Mesendoderm (in vitro differentiated cells): Measurements from ENCODE around the gene CEP20.

Source experiments
- DNase-seq: peaks from one replicate; pipeline ENCODE4 v3.0.0; 2013
- H2AK5ac ChIP-seq: 2 replicates; pipeline ENCODE4 v1.6.1; 2013; ENCODE audit warnings: low read length, inconsistent platforms
- H2BK120ac ChIP-seq: 2 replicates; pipeline ENCODE4 v1.6.1; 2013; ENCODE audit warnings: low read depth, mild to moderate bottlenecking, low read length, moderate library complexity, mixed read lengths
- H2BK15ac ChIP-seq: replicated peaks from 2 replicates; pipeline ENCODE4 v1.6.1; 2013; ENCODE audit warnings: low read depth, mild to moderate bottlenecking, moderate library complexity
- H2BK5ac ChIP-seq: 2 replicates; pipeline ENCODE4 v1.6.1; 2013; ENCODE audit warnings: low read length, inconsistent platforms
- H3K18ac ChIP-seq: 2 replicates; pipeline ENCODE4 v1.6.1; 2013; ENCODE audit warnings: mild to moderate bottlenecking, low read length, mixed read lengths
- H3K23ac ChIP-seq: one replicate; pipeline ENCODE4 v1.6.1; 2013; ENCODE audit warnings: low read length
- H3K27ac ChIP-seq: 2 replicates; pipeline ENCODE4 v1.5.1; 2013; ENCODE audit warnings: low read depth, mild to moderate bottlenecking, inconsistent platforms, low read length, moderate library complexity
- H3K27me3 ChIP-seq: 2 replicates; pipeline ENCODE4 v1.6.1; 2013; ENCODE audit warnings: low read length, control low read depth, mild to moderate bottlenecking, inconsistent platforms; ENCODE audit not compliant: insufficient read depth, poor library complexity
- H3K36me3 ChIP-seq: 2 replicates; pipeline ENCODE4 v1.6.1; 2013; ENCODE audit warnings: low read length, inconsistent platforms; ENCODE audit not compliant: control insufficient read depth, insufficient read depth
- H3K4ac ChIP-seq: one replicate; pipeline ENCODE4 v1.6.1; 2013; ENCODE audit warnings: low read depth, mild to moderate bottlenecking, low read length, moderate library complexity
- H3K4me1 ChIP-seq: 2 replicates; pipeline ENCODE4 v1.6.1; 2013; ENCODE audit warnings: low read depth, low read length, inconsistent platforms; ENCODE audit not compliant: control insufficient read depth
- H3K4me2 ChIP-seq: 2 replicates; pipeline ENCODE4 v1.6.1; 2013; ENCODE audit warnings: low read length
- H3K4me3 ChIP-seq: 2 replicates; pipeline ENCODE4 v1.5.1; 2013; ENCODE audit warnings: mild to moderate bottlenecking, low read length
- H3K56ac ChIP-seq: one replicate; pipeline ENCODE4 v1.6.1; 2013; ENCODE audit warnings: low read length
- H3K79me1 ChIP-seq: 2 replicates; pipeline ENCODE4 v1.6.1; 2013; ENCODE audit warnings: low read length, inconsistent platforms
- H3K79me2 ChIP-seq: 2 replicates; pipeline ENCODE4 v1.6.1; 2013; ENCODE audit warnings: mild to moderate bottlenecking, low read length; ENCODE audit not compliant: control insufficient read depth, insufficient read depth
- H3K9ac ChIP-seq: 2 replicates; pipeline ENCODE4 v1.6.1; 2013; ENCODE audit warnings: low read length, inconsistent platforms
- H4K5ac ChIP-seq: one replicate; pipeline ENCODE4 v1.6.1; 2013; ENCODE audit warnings: low read length
- H4K8ac ChIP-seq: one replicate; pipeline ENCODE4 v1.6.1; 2013; ENCODE audit warnings: low read depth, mild to moderate bottlenecking, control low read depth, low read length, moderate library complexity
- WGBS: extraction: QIAGEN DNeasy Blood & Tissue Kit; methylation state at CpG from one replicate; pipeline ENCODE4 v1.1.7; 2013; ENCODE audit warnings: low lambda C conversion rate, missing lambda C conversion rate; ENCODE audit not compliant: insufficient coverage; ENCODE audit errors: extremely low coverage; 5-methylcytosine and 5-hydroxymethylcytosine counted together

Gene CEP20

GRCh38 chr16:15856901-15857698, 31.3 kb downstream of the CEP20 start, which contains the start of gene MYH11:
Gene MYH11 (minus strand): TSS chr16:15857028. CDS start chr16:15838252, 18,776 bp downstream.
- H3K4me1 ChIP-seq: no peaks in the 10 kb centered on the region
- no peak within 1 kb of the TSS for H3K27ac ChIP-seq
- no peak within 1 kb of the TSS for H4K5ac ChIP-seq
- peak within 1 kb of the TSS; percentile 11 for H3K4me3 ChIP-seq
- peak within 1 kb of the TSS; percentile 16 for H3K9ac ChIP-seq
- no CpG with 5 or more reads among the region's 49 CpGs for WGBS
- H3K18ac ChIP-seq: no peak within 1 kb of the TSS
- H3K27me3 ChIP-seq: peaks cover 19% of the 10 kb centered on the region
- H3K4ac ChIP-seq: no peak within 1 kb of the TSS
- H3K56ac ChIP-seq: peak within 1 kb of the TSS; percentile 78
- no peak within 1 kb of the TSS for H2BK15ac ChIP-seq
- H3K23ac ChIP-seq: peak within 1 kb of the TSS; percentile 19
- H3K79me2 ChIP-seq: no peaks in the 10 kb centered on the region
- H4K8ac ChIP-seq: no peak within 1 kb of the TSS
- H2BK5ac ChIP-seq: no peak within 1 kb of the TSS
- H3K4me2 ChIP-seq: peak within 1 kb of the TSS; percentile 35
- DNase-seq: peak; percentile 53
- no peak within 1 kb of the TSS for H2BK120ac ChIP-seq
- H3K36me3 ChIP-seq: no peaks in the 10 kb centered on the region
- no peak within 1 kb of the TSS for H2AK5ac ChIP-seq
- no peaks in the 10 kb centered on the region for H3K79me1 ChIP-seq

GRCh38 chr16:15856182-15856581, 32.2 kb downstream of the CEP20 start:
- Histone ChIP-seq H3K56ac (no peak overlapping the region), H3K9ac (no peak overlapping the region), H3K27ac (no peak overlapping the region), H2BK120ac (no peak overlapping the region), H4K5ac (no peak overlapping the region), H4K8ac (no peak overlapping the region), H3K4me1 (no peaks in the 10 kb centered on the region), H2BK5ac (no peak overlapping the region), H2AK5ac (no peak overlapping the region), H3K79me2 (no peaks in the 10 kb centered on the region), H3K18ac (no peak overlapping the region), H3K4me2 (no peak overlapping the region), H3K4ac (no peak overlapping the region), H3K36me3 (no peaks in the 10 kb centered on the region), H3K4me3 (no peak overlapping the region), H3K27me3 (peaks cover 19% of the 10 kb centered on the region), H2BK15ac (no peak overlapping the region), H3K79me1 (no peaks in the 10 kb centered on the region), H3K23ac (no peak overlapping the region)
- no peak for DNase-seq
- no CpG with 5 or more reads among the region's 2 CpGs for WGBS

- DNase-seq: no peak
- no peak overlapping the region for H2AK5ac ChIP-seq
- H3K4me1 ChIP-seq: no peaks in the 10 kb centered on the region
- no peak overlapping the region for H3K4ac ChIP-seq
- no peak overlapping the region for H4K8ac ChIP-seq
- H2BK120ac ChIP-seq: no peak overlapping the region
- H3K79me2 ChIP-seq: no peaks in the 10 kb centered on the region
- WGBS: 100% methylated on average over 2 of the region's 5 CpGs
- no peak overlapping the region for H3K23ac ChIP-seq
- no peak overlapping the region for H3K18ac ChIP-seq
- no peak overlapping the region for H3K4me2 ChIP-seq
- no peak overlapping the region for H3K4me3 ChIP-seq
- H2BK5ac ChIP-seq: no peak overlapping the region
- H3K9ac ChIP-seq: no peak overlapping the region
- no peak overlapping the region for H2BK15ac ChIP-seq
- no peak overlapping the region for H3K56ac ChIP-seq
- no peaks in the 10 kb centered on the region for H3K36me3 ChIP-seq
- no peaks in the 10 kb centered on the region for H3K79me1 ChIP-seq
- peaks cover 19% of the 10 kb centered on the region for H3K27me3 ChIP-seq
- no peak overlapping the region for H3K27ac ChIP-seq
- no peak overlapping the region for H4K5ac ChIP-seq
These were observed 32.7 kb downstream of the CEP20 start for GRCh38 chr16:15855704-15856003.

DNA sequence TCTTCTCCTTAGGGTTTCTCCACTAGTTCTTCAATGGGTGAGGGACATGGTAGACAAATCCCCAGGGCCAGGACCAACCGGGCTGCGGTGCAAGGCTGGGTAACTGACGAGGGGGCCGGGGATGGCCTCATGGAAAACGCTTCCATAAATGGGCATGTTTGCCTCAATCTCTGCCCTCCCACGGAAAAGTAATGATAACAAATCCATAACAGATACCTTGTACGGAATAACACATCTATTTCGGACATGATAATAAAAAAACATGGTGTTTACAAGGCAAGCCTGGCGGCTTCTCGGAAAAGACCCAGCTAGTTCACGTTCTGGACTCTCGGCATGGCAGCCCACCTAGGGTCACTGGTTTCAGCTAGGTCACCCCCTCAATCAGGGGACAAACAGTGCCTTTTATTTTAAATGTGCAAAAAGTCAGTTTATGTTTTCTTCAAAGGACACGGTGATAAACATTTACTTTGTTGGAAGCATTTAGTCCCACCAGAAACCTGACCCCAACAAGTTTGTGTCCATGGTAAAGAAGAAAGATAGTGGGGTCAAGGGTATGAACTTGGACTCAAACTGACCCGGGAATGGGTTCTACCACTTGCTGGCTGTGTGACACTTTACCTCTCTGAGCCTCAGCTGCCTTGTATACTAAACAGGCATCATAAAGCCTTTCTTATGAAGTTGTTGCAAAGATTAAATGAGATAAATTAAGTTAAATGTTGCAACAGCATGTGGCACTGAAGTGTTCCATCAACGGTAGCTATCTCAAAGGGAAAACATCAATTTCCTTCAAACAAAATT, 33.3 kb downstream of the CEP20 start:
- Histone ChIP-seq H3K4me2 (no peak overlapping the region), H3K4me3 (no peak overlapping the region), H3K9ac (no peak overlapping the region), H3K18ac (no peak overlapping the region), H3K56ac (no peak overlapping the region), H3K4ac (no peak overlapping the region), H2BK15ac (no peak overlapping the region), H2BK120ac (no peak overlapping the region), H3K27ac (no peak overlapping the region), H4K5ac (no peak overlapping the region), H3K79me2 (no peaks in the 10 kb centered on the region), H3K23ac (no peak overlapping the region), H3K79me1 (no peaks in the 10 kb centered on the region), H3K4me1 (no peaks in the 10 kb centered on the region), H2BK5ac (no peak overlapping the region), H3K27me3 (peaks cover 19% of the 10 kb centered on the region), H2AK5ac (no peak overlapping the region), H3K36me3 (no peaks in the 10 kb centered on the region), H4K8ac (no peak overlapping the region)
- no peak for DNase-seq
- WGBS: no CpG with 5 or more reads among the region's 15 CpGs

DNA sequence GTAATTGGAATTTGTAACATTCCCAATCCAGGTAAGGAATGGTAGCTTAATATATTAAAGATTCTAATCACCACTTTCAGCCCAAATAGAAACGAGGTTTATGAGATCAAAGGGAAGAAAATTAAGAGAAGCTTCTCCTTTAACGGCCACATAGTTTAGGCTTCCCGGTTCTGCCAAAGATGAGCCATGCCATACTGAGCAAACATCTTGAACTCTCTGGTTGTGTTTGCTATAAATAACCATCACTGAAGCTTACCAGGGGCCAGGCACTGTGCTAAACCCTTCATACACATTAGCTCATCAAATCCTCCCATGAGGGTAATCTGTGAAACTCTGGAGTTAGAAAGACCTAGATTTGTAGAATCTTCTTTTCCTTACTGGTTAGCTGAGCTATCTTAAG, 34.3 kb downstream of the CEP20 start:
- Histone ChIP-seq H3K36me3 (no peaks in the 10 kb centered on the region), H4K5ac (no peak overlapping the region), H2BK120ac (no peak overlapping the region), H3K79me2 (no peaks in the 10 kb centered on the region), H2AK5ac (no peak overlapping the region), H3K79me1 (no peaks in the 10 kb centered on the region), H3K4me3 (no peak overlapping the region), H2BK5ac (no peak overlapping the region), H3K27ac (no peak overlapping the region), H4K8ac (no peak overlapping the region), H2BK15ac (no peak overlapping the region), H3K4ac (no peak overlapping the region), H3K56ac (no peak overlapping the region), H3K9ac (no peak overlapping the region), H3K18ac (no peak overlapping the region), H3K23ac (no peak overlapping the region), H3K4me1 (no peaks in the 10 kb centered on the region), H3K4me2 (no peak overlapping the region), H3K27me3 (peaks cover 19% of the 10 kb centered on the region)
- WGBS: no CpG with 5 or more reads among the region's 3 CpGs
- DNase-seq: no peak
